Measurements from ENCODE around the gene INTS14. TPM values are rescaled to one million over a fixed set of nuclear protein-coding genes. Genes with fewer than 3 reads are reported as not detected.
A peak's percentile ranks its signal among the peaks of the same experiment; 100 is the strongest.

Gene INTS14
- total and polyA plus RNA-seq, 9 of the 15 experiments (the other 6 are each of a cell fraction or from before 2014, with no cell fraction given), result 30.5 to 92.4 (median 46.5) TPM

- no peak for TF ChIP-seq CGGBP1 (CRISPR knock-in tag; IDR thresholded peaks at IDR 0.05)
- no peak for TF ChIP-seq ILF3 (IDR thresholded peaks at IDR 0.05; ENCODE audit: borderline replicate concordance)
These were observed 18.6 kb upstream of the INTS14 start (continued) for GRCh38 chr15:65629548-65629947.

- ChIA-PET CTCF (ENCODE audit: low intra/inter-chr PET ratio) (no interaction called here), POLR2A (interaction anchor here (1.0 kb wide), 1 partner anchor 17 kb away, joined by 4 read pairs; no protein-coding TSS in a partner anchor)
- Histone ChIP-seq H4K20me1 (replicated peaks; ENCODE audit: control insufficient read depth, insufficient read depth, low read length) (no peaks in the 10 kb centered on the region), H3K9me3 (replicated peaks; ENCODE audit: control insufficient read depth, insufficient read depth, low read depth, low read length) (no peaks in the 10 kb centered on the region), H3K9me1 (ENCODE audit: control insufficient read depth, insufficient read depth, low read length) (no peaks in the 10 kb centered on the region), H3K4me3 (no peak overlapping the region), H3K4me1 (replicated peaks in 1 of 2; ENCODE audit: control insufficient read depth in 2 of 2, insufficient read depth in 2 of 2, low read length in 2 of 2) (peaks cover 0 to 10% of the 10 kb centered on the region in 2 experiments; a peak in 2 of 5 replicates), H3K4me2 (ENCODE audit: insufficient read depth, low read length) (no peak overlapping the region), H3K27ac (ENCODE audit: extremely low read depth, low read depth, low read length) (no peak overlapping the region), H3K27me3 (ENCODE audit: control insufficient read depth in 2 of 2, insufficient read depth in 2 of 2, low read length in 2 of 2) (no peaks in the 10 kb centered on the region), H3K36me3 (ENCODE audit: control insufficient read depth, insufficient read depth, low read length) (no peaks in the 10 kb centered on the region), H2AFZ (ENCODE audit: low read depth, low read length) (peak overlapping the region; percentile 7; the same call in 1 of the 2 replicates), H3K9ac (ENCODE audit: insufficient read depth in 1 of 2, low read depth in 2 of 2, low read length in 2 of 2) (0 out of 4 replicates have a peak overlapping the region, but pooled peaks of 1 of the 2 experiments have one; percentile 23), H3K79me2 (ENCODE audit: control insufficient read depth, insufficient read depth, low read length) (no peaks in the 10 kb centered on the region)
- ATAC-seq (peak; percentile 37; the same call in 2 of the 3 replicates), FAIRE-seq (no peak), DNase-seq (ENCODE audit: extremely low read depth in 1 of 4, low spot score in 3 of 4) (no peak)
- BruUV-seq (replicated peaks), result no TSS peak
- intact Hi-C loops (cut with micrococcal nuclease), result no loop called here
- 10% methylated on average over 4 of the region's 4 CpGs for WGBS (ENCODE audit: insufficient coverage, low coverage, missing lambda C conversion rate)
- in situ Hi-C loops (cut with MboI), result loop anchor here (25.0 kb wide), 1 partner anchor 235 kb away; the partner anchor contains the start of gene RAB11A
- TF ChIP-seq ZNF696 (CRISPR knock-in tag; conservative IDR thresholded peaks at IDR 0.05) (no peak), JUN (IDR thresholded peaks at IDR 0.05; ENCODE audit: borderline replicate concordance, low read depth, low read length) (no peak), JUN (CRISPR knock-in tag; IDR thresholded peaks at IDR 0.05; ENCODE audit: borderline replicate concordance) (no peak), MAFF (IDR thresholded peaks at IDR 0.05; ENCODE audit: low read length) (peak; percentile 2; the same call in 1 of the 2 replicates), MAFK (IDR thresholded peaks at IDR 0.05; ENCODE audit: low read length) (0 out of 2 replicates have a peak, but pooled peaks have one; percentile 24), L3MBTL2 (IDR thresholded peaks at IDR 0.05) (peak; percentile 54), ZNF165 (CRISPR knock-in tag; IDR thresholded peaks at IDR 0.05; ENCODE audit: borderline replicate concordance) (no peak), POU5F1 (IDR thresholded peaks at IDR 0.05; ENCODE audit: borderline replicate concordance, low read depth, low read length, partially characterized antibody) (no peak), KDM1A (IDR thresholded peaks at IDR 0.05) (no peak), MAFG (tag; conservative IDR thresholded peaks at IDR 0.05) (peak; percentile 78), ZNF197 (CRISPR knock-in tag; IDR thresholded peaks at IDR 0.05; ENCODE audit: low read depth) (no peak), PURB (CRISPR knock-in tag; IDR thresholded peaks at IDR 0.05; ENCODE audit: low read depth) (no peak), DDX20 (tag; IDR thresholded peaks at IDR 0.05; ENCODE audit: low read depth) (no peak), LCOR (CRISPR knock-in tag; IDR thresholded peaks at IDR 0.05) (no peak), ZNF280B (CRISPR knock-in tag; IDR thresholded peaks at IDR 0.05) (no peak), ZNF316 (IDR thresholded peaks at IDR 0.05) (peak; percentile 85)
These were observed 15.9 kb upstream of the INTS14 start for GRCh38 chr15:65626856-65627255.
